ENCODE measurements around the gene USP6NL. TPM values are rescaled to one million over a fixed set of nuclear protein-coding genes. Genes with fewer than 3 reads are reported as not detected.

Gene USP6NL
- total RNA-seq, 4 donors from 2014 or later = 10.4 to 14.9 (median 13.2) TPM

DNA sequence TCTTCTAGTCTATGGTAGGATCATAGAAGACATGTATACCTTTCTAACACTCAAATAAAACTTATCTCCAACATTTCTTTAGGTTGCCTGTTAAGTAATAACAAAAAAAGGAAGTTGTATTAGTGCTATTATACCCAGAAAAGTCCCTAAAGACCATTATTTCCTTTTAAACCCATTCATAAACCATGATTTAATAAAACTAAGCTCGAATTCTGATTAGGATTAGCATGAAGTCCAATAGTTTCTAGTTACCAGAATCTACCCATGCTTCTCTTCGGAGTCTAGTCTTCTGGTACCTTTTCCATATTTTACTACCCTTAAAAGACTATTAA lies 62.7 kb downstream of the USP6NL start:
- no peaks in the 10 kb centered on the region for H3K36me3 ChIP-seq
- TF ChIP-seq EP300 (IDR thresholded peaks at IDR 0.05) (no peak), POLR2AphosphoS5 (IDR thresholded peaks at IDR 0.05) (no peak), POLR2A (IDR thresholded peaks at IDR 0.05; ENCODE audit: low read depth) (no peak)
- TF ChIP-seq, protein P1, sequence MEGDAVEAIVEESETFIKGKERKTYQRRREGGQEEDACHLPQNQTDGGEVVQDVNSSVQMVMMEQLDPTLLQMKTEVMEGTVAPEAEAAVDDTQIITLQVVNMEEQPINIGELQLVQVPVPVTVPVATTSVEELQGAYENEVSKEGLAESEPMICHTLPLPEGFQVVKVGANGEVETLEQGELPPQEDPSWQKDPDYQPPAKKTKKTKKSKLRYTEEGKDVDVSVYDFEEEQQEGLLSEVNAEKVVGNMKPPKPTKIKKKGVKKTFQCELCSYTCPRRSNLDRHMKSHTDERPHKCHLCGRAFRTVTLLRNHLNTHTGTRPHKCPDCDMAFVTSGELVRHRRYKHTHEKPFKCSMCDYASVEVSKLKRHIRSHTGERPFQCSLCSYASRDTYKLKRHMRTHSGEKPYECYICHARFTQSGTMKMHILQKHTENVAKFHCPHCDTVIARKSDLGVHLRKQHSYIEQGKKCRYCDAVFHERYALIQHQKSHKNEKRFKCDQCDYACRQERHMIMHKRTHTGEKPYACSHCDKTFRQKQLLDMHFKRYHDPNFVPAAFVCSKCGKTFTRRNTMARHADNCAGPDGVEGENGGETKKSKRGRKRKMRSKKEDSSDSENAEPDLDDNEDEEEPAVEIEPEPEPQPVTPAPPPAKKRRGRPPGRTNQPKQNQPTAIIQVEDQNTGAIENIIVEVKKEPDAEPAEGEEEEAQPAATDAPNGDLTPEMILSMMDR (IDR thresholded peaks at IDR 0.05) = no peak
- H3K4me3 ChIP-seq = no peak overlapping the region
- H3K27ac ChIP-seq (replicated peaks in 1 of 4) = no peak overlapping the region
- H3K27me3 ChIP-seq = no peaks in the 10 kb centered on the region
- peaks cover 10 to 24% (median 19%) of the 10 kb centered on the region in 4 donors for H3K4me1 ChIP-seq
- H3K9me3 ChIP-seq = no peaks in the 10 kb centered on the region
- DNase-seq (ENCODE audit: extremely low spot score) = no peak
- intact Hi-C loops (cut with DNase I) = no loop called here
- WGBS = 82% methylated on average over 2 of the region's 2 CpGs

DNA sequence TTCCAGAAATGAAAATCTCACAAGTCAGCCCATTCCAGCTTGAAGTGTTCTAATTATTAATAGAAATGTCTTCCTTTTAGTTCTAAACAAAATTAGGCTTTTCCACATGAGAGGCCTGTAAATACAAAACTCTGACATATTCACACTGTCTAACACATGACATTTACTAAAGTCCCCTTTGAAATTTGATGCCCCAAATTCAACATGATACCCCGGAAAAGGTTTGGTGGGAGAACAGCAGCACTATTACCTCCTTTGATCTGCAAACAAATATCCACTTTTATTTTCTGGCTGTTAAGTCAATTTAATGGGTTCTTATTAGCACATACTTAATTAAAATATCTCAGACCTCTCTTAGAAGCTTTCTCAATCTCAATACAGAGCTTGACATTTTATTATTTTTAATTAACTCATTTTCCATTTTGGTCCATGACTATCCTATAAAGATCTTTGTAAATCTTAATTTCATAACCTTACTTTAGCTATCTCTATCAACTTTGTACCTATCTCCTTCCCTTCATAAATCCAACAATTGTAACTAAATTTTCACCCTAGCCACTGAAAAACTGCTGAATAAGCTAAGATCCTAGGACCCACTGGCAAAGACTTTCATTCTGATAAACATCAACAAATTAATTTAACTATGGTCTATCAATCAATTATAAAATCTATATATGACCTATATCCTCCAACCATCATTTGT lies 63.2 kb downstream of the USP6NL start:
- Histone ChIP-seq H3K4me3 (no peak overlapping the region), H3K27me3 (no peaks in the 10 kb centered on the region), H3K4me1 (peaks cover 10 to 24% (median 19%) of the 10 kb centered on the region in 4 donors), H3K9me3 (no peaks in the 10 kb centered on the region), H3K36me3 (no peaks in the 10 kb centered on the region), H3K27ac (replicated peaks in 1 of 4) (no peak overlapping the region)
- intact Hi-C loops (cut with DNase I) = no loop called here
- WGBS = 88% methylated on average over 1 of the region's 1 CpG
- no peak for DNase-seq (ENCODE audit: extremely low spot score)
- no peak for TF ChIP-seq EP300 (IDR thresholded peaks at IDR 0.05)

DNA sequence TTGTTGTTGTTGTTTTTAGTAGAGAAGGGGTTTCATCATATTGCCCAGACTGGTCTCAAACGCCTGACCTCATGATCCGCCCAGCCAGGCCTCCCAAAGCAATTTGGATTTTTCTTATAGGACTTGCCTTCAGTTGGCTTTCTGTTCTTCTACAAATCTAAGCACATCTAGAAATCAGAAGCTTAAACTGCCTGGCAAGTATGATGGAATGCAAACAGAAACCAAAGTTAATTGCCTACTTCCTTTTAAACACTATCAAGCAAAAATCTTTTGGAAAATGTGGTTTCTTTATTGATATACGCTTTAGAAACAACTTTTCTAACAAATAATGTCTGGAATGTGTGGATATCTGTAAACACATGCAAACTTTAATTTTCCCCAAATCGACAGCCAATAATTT lies 64.9 kb downstream of the USP6NL start:
- Histone ChIP-seq H3K27me3 (no peaks in the 10 kb centered on the region), H3K4me3 (no peak overlapping the region), H3K9me3 (no peaks in the 10 kb centered on the region), H3K36me3 (no peaks in the 10 kb centered on the region), H3K27ac (replicated peaks in 1 of 4) (no peak overlapping the region), H3K4me1 (peaks cover under 1 to 12% (median 4%) of the 10 kb centered on the region in 4 donors)
- TF ChIP-seq, protein P1 (IDR thresholded peaks at IDR 0.05) = no peak
- no peak for TF ChIP-seq POLR2A (IDR thresholded peaks at IDR 0.05; ENCODE audit: low read depth)
- TF ChIP-seq POLR2AphosphoS5 (IDR thresholded peaks at IDR 0.05) = no peak
- TF ChIP-seq EP300 (IDR thresholded peaks at IDR 0.05) = no peak
- DNase-seq (ENCODE audit: extremely low spot score) = no peak
- WGBS = 91% methylated on average over 4 of the region's 4 CpGs
- intact Hi-C loops (cut with DNase I) = no loop called here

DNA sequence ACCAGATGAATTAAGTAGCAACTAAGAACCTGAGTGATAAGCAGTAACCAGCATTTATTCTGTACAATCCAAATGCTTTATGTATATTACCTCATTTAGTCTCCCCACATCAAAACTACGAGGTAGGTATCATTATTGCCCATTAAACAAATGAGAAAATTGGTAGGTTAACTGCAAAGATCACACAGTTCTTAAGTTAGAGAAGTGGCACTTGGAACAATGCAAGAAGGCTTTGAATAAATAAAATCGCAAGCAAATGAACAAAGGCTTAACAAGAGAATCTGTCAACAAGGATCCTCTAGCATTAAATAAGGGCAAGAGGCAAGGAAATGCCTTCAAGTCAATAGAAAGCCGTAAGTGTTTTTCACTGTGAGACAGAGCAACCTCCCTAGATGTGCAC lies 70.2 kb downstream of the USP6NL start:
- intact Hi-C loops (cut with DNase I) = no loop called here

DNA sequence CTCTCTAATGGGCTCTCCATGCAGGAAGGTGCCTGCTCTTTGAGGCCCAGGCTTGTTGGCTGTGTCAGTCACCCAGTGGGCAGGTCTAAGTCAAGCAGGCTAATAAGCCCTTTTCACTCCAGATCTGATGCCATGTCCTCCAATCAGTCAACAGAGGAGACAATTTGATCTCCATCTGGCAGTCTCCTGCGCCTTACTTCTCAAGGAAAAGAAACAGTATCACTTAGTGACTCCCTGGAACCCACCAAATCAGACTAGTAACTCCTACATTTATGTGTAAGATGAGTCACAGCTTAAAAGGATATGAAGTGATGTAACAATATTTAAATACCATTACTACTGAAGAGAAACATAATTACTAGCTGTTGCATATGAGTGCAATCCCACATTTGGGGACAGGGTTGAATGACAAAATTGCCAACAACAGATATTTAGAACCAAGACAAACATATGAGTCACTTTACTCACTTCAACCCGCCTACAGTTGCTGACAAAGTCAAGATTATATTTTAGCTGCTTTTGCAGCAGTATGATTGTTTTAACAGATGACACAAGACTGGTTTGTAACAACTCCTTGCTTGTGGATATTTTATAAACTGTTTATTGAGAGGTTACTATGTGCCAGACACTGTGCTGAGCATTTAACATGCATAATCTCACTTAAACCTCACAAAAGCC lies 72.1 kb downstream of the USP6NL start:
- H3K27ac ChIP-seq (replicated peaks in 1 of 4) = no peak overlapping the region
- DNase-seq (ENCODE audit: extremely low spot score) = no peak
- H3K4me1 ChIP-seq = peaks cover 0 to 5% (median 0%) of the 10 kb centered on the region in 4 donors
- TF ChIP-seq, protein P1 (IDR thresholded peaks at IDR 0.05) = no peak
- TF ChIP-seq POLR2A (IDR thresholded peaks at IDR 0.05; ENCODE audit: low read depth) (no peak), POLR2AphosphoS5 (IDR thresholded peaks at IDR 0.05) (no peak), EP300 (IDR thresholded peaks at IDR 0.05) (no peak)
- 92% methylated on average over 2 of the region's 2 CpGs for WGBS
- H3K27me3 ChIP-seq = no peaks in the 10 kb centered on the region
- H3K9me3 ChIP-seq = no peaks in the 10 kb centered on the region
- H3K36me3 ChIP-seq = no peaks in the 10 kb centered on the region
- intact Hi-C loops (cut with DNase I) = no loop called here
- no peak overlapping the region for H3K4me3 ChIP-seq

More for the DNA sequence above, 70.2 kb downstream of the USP6NL start:
- Histone ChIP-seq H3K4me3 (no peak overlapping the region), H3K27me3 (no peaks in the 10 kb centered on the region), H3K4me1 (peaks cover 0 to 5% (median under 1%) of the 10 kb centered on the region in 4 donors), H3K36me3 (no peaks in the 10 kb centered on the region), H3K27ac (replicated peaks in 1 of 4) (no peak overlapping the region), H3K9me3 (no peaks in the 10 kb centered on the region)
- no peak for DNase-seq (ENCODE audit: extremely low spot score)
- WGBS = 97% methylated on average over 3 of the region's 3 CpGs
- TF ChIP-seq EP300 (IDR thresholded peaks at IDR 0.05) = no peak
- no peak for TF ChIP-seq POLR2AphosphoS5 (IDR thresholded peaks at IDR 0.05)
- no peak for TF ChIP-seq POLR2A (IDR thresholded peaks at IDR 0.05; ENCODE audit: low read depth)
- TF ChIP-seq, protein P1 (IDR thresholded peaks at IDR 0.05) = no peak

Data from esophagus muscularis mucosa (tissue), 4 donors.